ENCODE data around the gene EPS8L2. TPM values are rescaled to one million over a fixed set of nuclear protein-coding genes. Genes with fewer than 3 reads are reported as not detected.

The EPS8L2 gene
- total RNA-seq = 10 to 100 TPM; 23.6 to 34.6 TPM

- Mint-ChIP-seq H3K9me3 (no peaks in the 10 kb centered on the region), H3K4me3 (no peak within 1 kb of the TSS), H3K4me1 (no peaks in the 10 kb centered on the region), H3K36me3 (ENCODE audit: low read depth) (no peaks in the 10 kb centered on the region), H3K27ac (no peak within 1 kb of the TSS), H3K27me3 (peaks cover 3% of the 10 kb centered on the region)
- peak; percentile 30 for ATAC-seq (replicated peaks)
Observed at GRCh38 chr11:705646-706438, at the start of gene EPS8L2. TSS of gene EPS8L2 (plus strand) at chr11:706231. CDS start at chr11:709408, 3,177 bp downstream.

- no peak for ATAC-seq (replicated peaks)
- no peak overlapping the region for H3K4me3 Mint-ChIP-seq
- peaks cover 39% of the 10 kb centered on the region for H3K36me3 Mint-ChIP-seq (ENCODE audit: low read depth)
- no peaks in the 10 kb centered on the region for H3K4me1 Mint-ChIP-seq
- no peaks in the 10 kb centered on the region for H3K27me3 Mint-ChIP-seq
- H3K27ac Mint-ChIP-seq = no peak overlapping the region
- H3K9me3 Mint-ChIP-seq = no peaks in the 10 kb centered on the region
Observed at GRCh38 chr11:656426-656825, 49.6 kb upstream of the EPS8L2 start.

GRCh38 chr11:656866-657265 is 49.2 kb upstream of the EPS8L2 start:
- H3K27me3 Mint-ChIP-seq = no peaks in the 10 kb centered on the region

GRCh38 chr11:657691-658126 is 48.3 kb upstream of the EPS8L2 start:
- Mint-ChIP-seq H3K4me3 (no peak overlapping the region), H3K27me3 (no peaks in the 10 kb centered on the region), H3K9me3 (no peaks in the 10 kb centered on the region), H3K4me1 (no peaks in the 10 kb centered on the region), H3K27ac (no peak overlapping the region), H3K36me3 (ENCODE audit: low read depth) (peaks cover 35% of the 10 kb centered on the region)
- ATAC-seq (replicated peaks) = no peak

More at GRCh38 chr11:656866-657265, 49.2 kb upstream of the EPS8L2 start:
- no peaks in the 10 kb centered on the region for H3K4me1 Mint-ChIP-seq
- no peak overlapping the region for H3K27ac Mint-ChIP-seq
- no peak for ATAC-seq (replicated peaks)
- no peak overlapping the region for H3K4me3 Mint-ChIP-seq
- peaks cover 38% of the 10 kb centered on the region for H3K36me3 Mint-ChIP-seq (ENCODE audit: low read depth)
- no peaks in the 10 kb centered on the region for H3K9me3 Mint-ChIP-seq

- no peak overlapping the region for H3K27ac Mint-ChIP-seq
Observed at GRCh38 chr11:659532-660085, 46.4 kb upstream of the EPS8L2 start.

GRCh38 chr11:660281-660680 is 45.8 kb upstream of the EPS8L2 start:
- H3K4me1 Mint-ChIP-seq = no peaks in the 10 kb centered on the region
- H3K27ac Mint-ChIP-seq = no peak overlapping the region
- no peaks in the 10 kb centered on the region for H3K27me3 Mint-ChIP-seq
- H3K9me3 Mint-ChIP-seq = no peaks in the 10 kb centered on the region
- H3K4me3 Mint-ChIP-seq = no peak overlapping the region
- peaks cover 38% of the 10 kb centered on the region for H3K36me3 Mint-ChIP-seq (ENCODE audit: low read depth)
- no peak for ATAC-seq (replicated peaks)

More at GRCh38 chr11:659532-660085, 46.4 kb upstream of the EPS8L2 start:
- Mint-ChIP-seq H3K27me3 (no peaks in the 10 kb centered on the region), H3K4me1 (no peaks in the 10 kb centered on the region), H3K4me3 (no peak overlapping the region), H3K9me3 (no peaks in the 10 kb centered on the region), H3K36me3 (ENCODE audit: low read depth) (peaks cover 38% of the 10 kb centered on the region)
- no peak for ATAC-seq (replicated peaks)

GRCh38 chr11:660681-661444 is 45.2 kb upstream of the EPS8L2 start:
- Mint-ChIP-seq H3K9me3 (no peaks in the 10 kb centered on the region), H3K27me3 (no peaks in the 10 kb centered on the region), H3K27ac (no peak overlapping the region), H3K4me1 (no peaks in the 10 kb centered on the region), H3K4me3 (no peak overlapping the region), H3K36me3 (ENCODE audit: low read depth) (peaks cover 44% of the 10 kb centered on the region)
- no peak for ATAC-seq (replicated peaks)

- H3K27me3 Mint-ChIP-seq = no peaks in the 10 kb centered on the region
- H3K9me3 Mint-ChIP-seq = no peaks in the 10 kb centered on the region
- H3K4me3 Mint-ChIP-seq = no peak overlapping the region
Observed at GRCh38 chr11:662689-663274, 43.2 kb upstream of the EPS8L2 start.

GRCh38 chr11:665062-665703 is 40.8 kb upstream of the EPS8L2 start:
- no peaks in the 10 kb centered on the region for H3K9me3 Mint-ChIP-seq
- H3K27me3 Mint-ChIP-seq = no peaks in the 10 kb centered on the region
- no peak for ATAC-seq (replicated peaks)

More at GRCh38 chr11:662689-663274, 43.2 kb upstream of the EPS8L2 start:
- no peaks in the 10 kb centered on the region for H3K4me1 Mint-ChIP-seq
- ATAC-seq (replicated peaks) = peak; percentile 70
- no peak overlapping the region for H3K27ac Mint-ChIP-seq
- peaks cover 55% of the 10 kb centered on the region for H3K36me3 Mint-ChIP-seq (ENCODE audit: low read depth)

GRCh38 chr11:665704-666281 is 40.2 kb upstream of the EPS8L2 start:
- Mint-ChIP-seq H3K36me3 (ENCODE audit: low read depth) (peaks cover 55% of the 10 kb centered on the region), H3K9me3 (no peaks in the 10 kb centered on the region), H3K27ac (peak overlapping the region; percentile 38), H3K4me3 (no peak overlapping the region), H3K4me1 (no peaks in the 10 kb centered on the region), H3K27me3 (no peaks in the 10 kb centered on the region)
- no peak for ATAC-seq (replicated peaks)

More at GRCh38 chr11:665062-665703, 40.8 kb upstream of the EPS8L2 start:
- peaks cover 54% of the 10 kb centered on the region for H3K36me3 Mint-ChIP-seq (ENCODE audit: low read depth)
- H3K4me3 Mint-ChIP-seq = no peak overlapping the region
- no peaks in the 10 kb centered on the region for H3K4me1 Mint-ChIP-seq
- peak overlapping the region; percentile 38 for H3K27ac Mint-ChIP-seq

GRCh38 chr11:673866-674265 is 32.2 kb upstream of the EPS8L2 start:
- Mint-ChIP-seq H3K36me3 (ENCODE audit: low read depth) (peaks cover 68% of the 10 kb centered on the region), H3K4me3 (no peak overlapping the region), H3K27ac (no peak overlapping the region), H3K27me3 (no peaks in the 10 kb centered on the region), H3K4me1 (no peaks in the 10 kb centered on the region), H3K9me3 (no peaks in the 10 kb centered on the region)
- ATAC-seq (replicated peaks) = no peak

- Mint-ChIP-seq H3K27me3 (no peaks in the 10 kb centered on the region), H3K36me3 (ENCODE audit: low read depth) (peaks cover 72% of the 10 kb centered on the region), H3K27ac (no peak overlapping the region), H3K4me3 (no peak overlapping the region), H3K4me1 (no peaks in the 10 kb centered on the region), H3K9me3 (no peaks in the 10 kb centered on the region)
- ATAC-seq (replicated peaks) = no peak
Observed at GRCh38 chr11:674406-674805, 31.6 kb upstream of the EPS8L2 start.

GRCh38 chr11:678297-678696 is 27.7 kb upstream of the EPS8L2 start:
- Mint-ChIP-seq H3K4me1 (peaks cover 4% of the 10 kb centered on the region), H3K9me3 (no peaks in the 10 kb centered on the region), H3K36me3 (ENCODE audit: low read depth) (peaks cover 86% of the 10 kb centered on the region), H3K27me3 (no peaks in the 10 kb centered on the region), H3K27ac (no peak overlapping the region), H3K4me3 (no peak overlapping the region)
- ATAC-seq (replicated peaks) = no peak
